GM12891 (cell line): ENCODE results near the gene PREX1.

Experiments used
- PAX5 ChIP-seq: IDR thresholded peaks from 2 replicates; pipeline ENCODE4 v1.6.1; 2011; ENCODE audit warnings: low read length, moderate library complexity, mild to moderate bottlenecking; ENCODE audit not compliant: insufficient read depth, severe bottlenecking
- POLR2A ChIP-seq: IDR thresholded peaks from 2 replicates; pipeline ENCODE4 v1.6.1; 2011; ENCODE audit warnings: low read depth, low read length, control low read depth
- POLR2AphosphoS5 ChIP-seq: IDR thresholded peaks from 2 replicates; pipeline ENCODE4 v1.6.1; 2011; ENCODE audit warnings: low read depth, low read length, control low read depth
- POU2F2 ChIP-seq: IDR thresholded peaks from 2 replicates; pipeline ENCODE4 v1.6.1; 2011; ENCODE audit warnings: low read depth, mild to moderate bottlenecking, control low read depth, low read length, moderate library complexity
- SPI1 ChIP-seq: IDR thresholded peaks from 2 replicates; pipeline ENCODE4 v1.6.1; 2011; ENCODE audit warnings: low read depth, low read length, control low read depth
- TAF1 ChIP-seq: IDR thresholded peaks from 2 replicates; pipeline ENCODE4 v1.6.1; 2011; ENCODE audit warnings: low read depth, low read length, control low read depth

GRCh38 chr20:48802216-48802615 lies 25.6 kb downstream of the PREX1 start:
- TF ChIP-seq POLR2AphosphoS5, result no peak
- TF ChIP-seq POU2F2, result no peak
- TF ChIP-seq TAF1, result no peak
- no peak for TF ChIP-seq SPI1
- TF ChIP-seq POLR2A, result no peak
- TF ChIP-seq PAX5, result no peak
